NT2/D1 (cell line): ENCODE measurements around the gene RGS7.
A peak's percentile ranks its signal among the peaks of the same experiment; 100 is the strongest.
"Not testable (repeated sequence)": the region's sequence is repeated elsewhere in the genome, so short reads cannot be mapped to it uniquely, and the experiment has no call there.

Experiments used
- DNase-seq: peaks from one replicate; pipeline ENCODE4 v3.0.0-alpha.2; 2011; ENCODE audit warnings: low read depth, low spot score
- H3K27me3 ChIP-seq: 2 replicates; pipeline ENCODE4 v1.6.0; 2011; ENCODE audit warnings: mild to moderate bottlenecking; ENCODE audit not compliant: insufficient read length, insufficient read depth
- H3K36me3 ChIP-seq: 2 replicates; pipeline ENCODE4 v1.6.1; 2011; ENCODE audit warnings: mild to moderate bottlenecking, low read length, mixed read lengths; ENCODE audit not compliant: insufficient read depth, insufficient read length
- H3K4me1 ChIP-seq: 2 replicates; pipeline ENCODE4 v1.5.1; 2011; ENCODE audit not compliant: insufficient read depth, insufficient read length
- H3K4me3 ChIP-seq: 2 replicates; pipeline ENCODE4 v1.5.1; 2011; ENCODE audit warnings: low read depth; ENCODE audit not compliant: insufficient read length
- H3K9ac ChIP-seq: 2 replicates; pipeline ENCODE4 v1.6.0; 2011; ENCODE audit warnings: low read depth; ENCODE audit not compliant: insufficient read length
- H3K9me3 ChIP-seq: 2 replicates; pipeline ENCODE4 v1.5.1; 2011; ENCODE audit warnings: mild to moderate bottlenecking, low read length; ENCODE audit not compliant: insufficient read depth
- SUZ12 ChIP-seq: IDR thresholded peaks from 2 replicates; pipeline ENCODE4 v1.6.1; 2011; ENCODE audit not compliant: insufficient read length, insufficient read depth; ENCODE audit errors: extremely low read depth
- YY1 ChIP-seq: IDR thresholded peaks from 2 replicates; pipeline ENCODE4 v1.6.1; 2011; ENCODE audit not compliant: insufficient read length, insufficient read depth
- ZNF274 ChIP-seq: IDR thresholded peaks from 2 replicates; pipeline ENCODE4 v1.6.1; 2011; ENCODE audit warnings: mild to moderate bottlenecking, low read depth, low read length

The RGS7 gene

GRCh38 chr1:240914506-240914905, 442.5 kb downstream of the RGS7 start:
- no peaks in the 10 kb centered on the region for H3K36me3 ChIP-seq
- no peak for TF ChIP-seq ZNF274
- no peak for TF ChIP-seq SUZ12
- no peak for TF ChIP-seq YY1
- no peak overlapping the region for H3K4me3 ChIP-seq
- no peaks in the 10 kb centered on the region for H3K9me3 ChIP-seq
- no peak for DNase-seq
- H3K4me1 ChIP-seq, result no peaks in the 10 kb centered on the region
- no peaks in the 10 kb centered on the region for H3K27me3 ChIP-seq
- H3K9ac ChIP-seq, result no peak overlapping the region

- Histone ChIP-seq H3K36me3 (no peaks in the 10 kb centered on the region), H3K4me3 (no peak overlapping the region), H3K27me3 (no peaks in the 10 kb centered on the region), H3K4me1 (peaks cover 2% of the 10 kb centered on the region), H3K9me3 (no peaks in the 10 kb centered on the region), H3K9ac (no peak overlapping the region)
- TF ChIP-seq SUZ12, result no peak
- TF ChIP-seq YY1, result no peak
- no peak for TF ChIP-seq ZNF274
- DNase-seq, result no peak
Measured at GRCh38 chr1:240912821-240913220, 444.2 kb downstream of the RGS7 start.

- no peak for TF ChIP-seq YY1
- no peak for TF ChIP-seq SUZ12
- no peak for TF ChIP-seq ZNF274
- Histone ChIP-seq H3K9me3 (no peaks in the 10 kb centered on the region), H3K4me3 (no peak overlapping the region), H3K27me3 (no peaks in the 10 kb centered on the region), H3K36me3 (no peaks in the 10 kb centered on the region), H3K4me1 (peaks cover 2% of the 10 kb centered on the region), H3K9ac (no peak overlapping the region)
- DNase-seq, result no peak
Measured at GRCh38 chr1:240909701-240910457, 447.1 kb downstream of the RGS7 start.

GRCh38 chr1:240906477-240906876, 450.5 kb downstream of the RGS7 start:
- Histone ChIP-seq H3K36me3 (no peaks in the 10 kb centered on the region), H3K4me3 (no peak overlapping the region), H3K9me3 (peaks cover 4% of the 10 kb centered on the region; the same call in 1 of the 2 replicates), H3K27me3 (no peaks in the 10 kb centered on the region), H3K4me1 (peaks cover 2% of the 10 kb centered on the region), H3K9ac (no peak overlapping the region)
- no peak for TF ChIP-seq ZNF274
- TF ChIP-seq SUZ12, result no peak
- TF ChIP-seq YY1, result no peak
- DNase-seq, result no peak

- Histone ChIP-seq H3K27me3 (no peaks in the 10 kb centered on the region), H3K4me1 (peaks cover 2% of the 10 kb centered on the region), H3K36me3 (no peaks in the 10 kb centered on the region), H3K9ac (no peak overlapping the region), H3K9me3 (peaks cover 6% of the 10 kb centered on the region; the same call in 1 of the 2 replicates), H3K4me3 (no peak overlapping the region)
- DNase-seq, result no peak
- TF ChIP-seq YY1 (no peak), ZNF274 (no peak), SUZ12 (no peak)
Measured at GRCh38 chr1:240905225-240905765, 451.7 kb downstream of the RGS7 start.

- H3K4me3 ChIP-seq, H3K36me3 ChIP-seq, H3K4me1 ChIP-seq, H3K27me3 ChIP-seq, H3K9ac ChIP-seq, H3K9me3 ChIP-seq, DNase-seq: not testable (repeated sequence)
Measured at GRCh38 chr1:240895424-240895823, 461.6 kb downstream of the RGS7 start.

GRCh38 chr1:240888787-240889048, 468.3 kb downstream of the RGS7 start:
- H3K4me1 ChIP-seq, result no peaks in the 10 kb centered on the region
- H3K27me3 ChIP-seq, result no peaks in the 10 kb centered on the region
- H3K9ac ChIP-seq, result no peak overlapping the region
- no peak overlapping the region for H3K4me3 ChIP-seq
- DNase-seq, result no peak
- no peak for TF ChIP-seq YY1
- no peak for TF ChIP-seq SUZ12
- TF ChIP-seq ZNF274, result no peak
- no peaks in the 10 kb centered on the region for H3K9me3 ChIP-seq
- no peaks in the 10 kb centered on the region for H3K36me3 ChIP-seq

- Histone ChIP-seq H3K27me3 (no peaks in the 10 kb centered on the region), H3K4me3 (no peak overlapping the region), H3K4me1 (no peaks in the 10 kb centered on the region), H3K9me3 (no peaks in the 10 kb centered on the region), H3K9ac (no peak overlapping the region), H3K36me3 (no peaks in the 10 kb centered on the region)
- TF ChIP-seq SUZ12, result no peak
- TF ChIP-seq ZNF274, result no peak
- TF ChIP-seq YY1, result no peak
- peak; percentile 84 for DNase-seq
Measured at GRCh38 chr1:240888039-240888786, 468.8 kb downstream of the RGS7 start.
